ENCODE results near the gene EPHB1. TPM values are rescaled to one million over a fixed set of nuclear protein-coding genes. Genes with fewer than 3 reads are reported as not detected.

EPHB1 gene
- total and polyA plus RNA-seq, 2 donors (not counting 3 experiments of a cell fraction or from before 2014, with no cell fraction given) = 1.3 to 5.2 TPM

DNA sequence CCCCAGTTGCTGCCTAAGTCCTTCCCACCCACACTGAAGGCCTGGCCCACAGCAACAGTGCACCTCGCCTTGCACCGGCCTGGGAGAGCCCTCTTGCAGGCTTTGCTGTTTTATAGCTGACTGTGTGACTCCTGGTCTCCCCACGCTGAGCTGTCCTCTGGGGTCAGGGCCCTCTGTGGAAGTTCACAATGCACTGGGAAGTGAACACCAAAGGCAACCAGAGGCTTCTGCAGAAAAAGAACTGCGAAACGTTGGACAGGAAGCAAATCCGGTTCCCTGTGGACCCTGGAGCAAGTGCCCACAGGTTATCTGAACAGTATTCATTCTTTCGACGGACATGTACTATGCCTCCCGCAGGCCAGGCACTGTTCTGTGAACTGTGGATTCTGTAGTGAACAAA is 737 bp upstream of the EPHB1 start:
- TF ChIP-seq CTCF (IDR thresholded peaks at IDR 0.05; ENCODE audit: extremely low read depth in 1 of 2, insufficient read depth in 1 of 2, low read depth in 1 of 2, low read length in 2 of 2) (no peak), MAX (IDR thresholded peaks at IDR 0.05; ENCODE audit: insufficient read depth, insufficient read length) (no peak), POLR2AphosphoS5 (IDR thresholded peaks at IDR 0.05; ENCODE audit: insufficient read depth, low read depth, low read length) (no peak)
- peaks cover 12% of the 10 kb centered on the region for H3K4me1 ChIP-seq (ENCODE audit: control insufficient read depth, extremely low read depth, insufficient read depth, low read length)
- dilution Hi-C loops (cut with MboI; ENCODE audit: extremely low pct_ligation_motif_present, low sequenced_read_pairs) (no loop called here), intact Hi-C loops (cut with micrococcal nuclease) (loop anchor here (2.0 to 10.0 kb wide), 2 partner anchors 104 to 450 kb away; no protein-coding TSS in a partner anchor)
- DNase-seq (ENCODE audit: low read depth, low spot score) = no peak
- H4K20me1 ChIP-seq (replicated peaks; ENCODE audit: control insufficient read depth, extremely low read depth, insufficient read depth, low read length) = no peaks in the 10 kb centered on the region
- H3K36me3 ChIP-seq (ENCODE audit: control insufficient read depth in 2 of 2, extremely low read depth in 1 of 2, insufficient read depth in 2 of 2, low read length in 2 of 2) = no peaks in the 10 kb centered on the region
- H3K9ac ChIP-seq (replicated peaks; ENCODE audit: extremely low read depth, insufficient read depth, low read length) = no peak overlapping the region
- CTCF ChIA-PET = interaction anchor here (0.5 to 3.8 kb wide), 42 partner anchors 8 to 1248 kb away, joined by 3 to 106 read pairs (median 4); no protein-coding TSS in a partner anchor
- no TSS peak for BruUV-seq (replicated peaks)
- no peaks in the 10 kb centered on the region for H3K9me3 ChIP-seq (replicated peaks; ENCODE audit: control insufficient read depth, insufficient read depth, low read length)
- FAIRE-seq = no peak
- H2AFZ ChIP-seq (ENCODE audit: low read depth, low read length) = no peak overlapping the region
- POLR2A ChIA-PET = interaction anchor here (1.3 kb wide), 1 partner anchor 1171 kb away, joined by 3 read pairs; the partner anchor contains the start of gene PPP2R3A
- no peak overlapping the region for H3K4me2 ChIP-seq (ENCODE audit: insufficient read depth, low read length)
- no peaks in the 10 kb centered on the region for H3K79me2 ChIP-seq (ENCODE audit: control insufficient read depth, insufficient read depth, low read length)
- H3K27ac ChIP-seq (ENCODE audit: insufficient read depth, low read depth, low read length) = no peak overlapping the region
- no peak overlapping the region for H3K4me3 ChIP-seq (replicated peaks in 1 of 3; ENCODE audit: insufficient read depth in 1 of 3, low read depth in 1 of 3, low read length in 3 of 3)
- no peaks in the 10 kb centered on the region for H3K9me1 ChIP-seq (replicated peaks; ENCODE audit: control insufficient read depth, extremely low read depth, insufficient read depth, low read length)
- H3K27me3 ChIP-seq (ENCODE audit: control insufficient read depth in 2 of 2, insufficient read depth in 2 of 2, low read length in 2 of 2) = peaks cover 24 to 38% of the 10 kb centered on the region in 2 experiments

DNA sequence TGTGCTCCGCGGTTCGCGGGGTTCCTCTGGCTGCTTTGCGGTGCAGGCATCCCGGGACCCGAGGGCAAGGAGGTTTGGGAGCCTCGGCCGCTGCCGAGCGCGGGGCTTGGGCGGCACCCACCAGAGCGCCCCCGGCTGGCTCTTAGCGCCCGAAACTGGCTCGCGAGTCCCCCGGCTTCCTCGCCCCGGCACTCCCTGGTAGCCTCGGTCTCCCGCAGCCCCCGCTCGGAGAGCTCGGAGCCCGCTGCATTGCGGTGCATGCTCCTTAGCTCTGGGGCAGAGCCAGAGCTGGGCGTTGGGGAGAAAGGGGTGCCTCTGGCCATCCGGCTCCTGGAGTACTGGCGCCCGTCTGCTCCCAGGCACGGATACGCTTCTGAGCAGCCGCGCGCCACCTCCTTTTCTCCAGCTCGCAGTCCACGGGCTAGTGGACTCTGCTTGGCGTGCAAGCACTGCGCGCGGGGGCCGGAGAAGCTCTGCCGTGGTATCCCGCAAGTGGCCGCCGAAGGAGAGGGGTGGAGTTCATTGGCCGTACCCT is 753 bp downstream of the EPHB1 start:
- DNase-seq (ENCODE audit: low read depth, low spot score) (no peak), FAIRE-seq (no peak)
- BruUV-seq (replicated peaks) = no TSS peak
- Histone ChIP-seq H3K4me1 (ENCODE audit: control insufficient read depth, extremely low read depth, insufficient read depth, low read length) (peaks cover 12% of the 10 kb centered on the region), H3K9me1 (replicated peaks; ENCODE audit: control insufficient read depth, extremely low read depth, insufficient read depth, low read length) (no peaks in the 10 kb centered on the region), H3K4me3 (replicated peaks in 1 of 3; ENCODE audit: insufficient read depth in 1 of 3, low read depth in 1 of 3, low read length in 3 of 3) (peak overlapping the region in 2 of 3 experiments; percentile 47 to 56), H3K27me3 (ENCODE audit: control insufficient read depth in 2 of 2, insufficient read depth in 2 of 2, low read length in 2 of 2) (peaks cover 25 to 39% of the 10 kb centered on the region in 2 experiments), H3K9me3 (replicated peaks; ENCODE audit: control insufficient read depth, insufficient read depth, low read length) (no peaks in the 10 kb centered on the region), H3K79me2 (ENCODE audit: control insufficient read depth, insufficient read depth, low read length) (no peaks in the 10 kb centered on the region), H3K9ac (replicated peaks; ENCODE audit: extremely low read depth, insufficient read depth, low read length) (no peak overlapping the region), H2AFZ (ENCODE audit: low read depth, low read length) (peak overlapping the region; percentile 80), H3K36me3 (ENCODE audit: control insufficient read depth in 2 of 2, extremely low read depth in 1 of 2, insufficient read depth in 2 of 2, low read length in 2 of 2) (no peaks in the 10 kb centered on the region), H3K4me2 (ENCODE audit: insufficient read depth, low read length) (peak overlapping the region; percentile 58), H4K20me1 (replicated peaks; ENCODE audit: control insufficient read depth, extremely low read depth, insufficient read depth, low read length) (no peaks in the 10 kb centered on the region), H3K27ac (ENCODE audit: insufficient read depth, low read depth, low read length) (no peak overlapping the region)
- dilution Hi-C loops (cut with MboI; ENCODE audit: extremely low pct_ligation_motif_present, low sequenced_read_pairs) (no loop called here), intact Hi-C loops (cut with micrococcal nuclease) (loop anchor here (1.0 to 10.0 kb wide), 9 partner anchors 51 to 1246 kb away; no protein-coding TSS in a partner anchor)
- POLR2A ChIA-PET = interaction anchor here (1.3 kb wide), 1 partner anchor 1170 kb away, joined by 3 read pairs; the partner anchor contains the start of gene PPP2R3A
- CTCF ChIA-PET = interaction anchor here (0.7 to 3.8 kb wide), 16 partner anchors 7 to 1247 kb away, joined by 3 to 106 read pairs (median 8); no protein-coding TSS in a partner anchor
- no peak for TF ChIP-seq FOS (IDR thresholded peaks at IDR 0.05; ENCODE audit: borderline replicate concordance, insufficient read depth, low read length)
- peak; percentile 62 for TF ChIP-seq EZH2 (IDR thresholded peaks at IDR 0.05; ENCODE audit: borderline replicate concordance, low read depth, low read length, severe bottlenecking)
- TF ChIP-seq MYC (IDR thresholded peaks at IDR 0.05; ENCODE audit: low read depth, low read length) = no peak
- no peak for TF ChIP-seq POLR2A (IDR thresholded peaks at IDR 0.05; ENCODE audit: low read depth, low read length)
